B cell (primary cell): ENCODE data around the gene ERVFRD-1.

Experiments used
- CTCF ChIP-seq: fragments of 200-600 bp; IDR thresholded peaks from one replicate; pipeline ENCODE4 v1.8.0; 2022; ENCODE audit warnings: antibody characterized with exemption, mild to moderate bottlenecking
- EZH2 ChIP-seq: IDR thresholded peaks from 2 replicates; pipeline ENCODE4 v1.6.1; 2012; ENCODE audit warnings: borderline replicate concordance, low read depth, mild to moderate bottlenecking, moderate library complexity, low read length; ENCODE audit not compliant: insufficient read depth, poor library complexity, severe bottlenecking

GRCh38 chr6:11098004-11098403, 13.5 kb downstream of the ERVFRD-1 start:
- TF ChIP-seq CTCF, result no peak
- TF ChIP-seq EZH2, result no peak
